HEK293 (cell line): ENCODE results near the gene CDKL5.

Source experiments
- CTCF ChIP-seq: fragments of 450-650 bp; formaldehyde crosslinking; IDR thresholded peaks from 2 replicates; pipeline ENCODE4 v1.5.1; 2016; ENCODE audit warnings: missing biosample characterization, missing genetic modification characterization
- OSR2 ChIP-seq: fragments of 450-650 bp; formaldehyde crosslinking; IDR thresholded peaks from 2 replicates; pipeline ENCODE4 v1.5.1; 2016; ENCODE audit warnings: missing biosample characterization, missing genetic modification characterization
- ZNF239 ChIP-seq: fragments of 450-650 bp; formaldehyde crosslinking; IDR thresholded peaks from 2 replicates; pipeline ENCODE4 v1.5.1; 2016; ENCODE audit warnings: missing biosample characterization, missing genetic modification characterization
- ZNF513 ChIP-seq: fragments of 450-650 bp; IDR thresholded peaks from 2 replicates; pipeline ENCODE4 v1.5.1; 2018; ENCODE audit warnings: missing biosample characterization, missing genetic modification characterization

DNA sequence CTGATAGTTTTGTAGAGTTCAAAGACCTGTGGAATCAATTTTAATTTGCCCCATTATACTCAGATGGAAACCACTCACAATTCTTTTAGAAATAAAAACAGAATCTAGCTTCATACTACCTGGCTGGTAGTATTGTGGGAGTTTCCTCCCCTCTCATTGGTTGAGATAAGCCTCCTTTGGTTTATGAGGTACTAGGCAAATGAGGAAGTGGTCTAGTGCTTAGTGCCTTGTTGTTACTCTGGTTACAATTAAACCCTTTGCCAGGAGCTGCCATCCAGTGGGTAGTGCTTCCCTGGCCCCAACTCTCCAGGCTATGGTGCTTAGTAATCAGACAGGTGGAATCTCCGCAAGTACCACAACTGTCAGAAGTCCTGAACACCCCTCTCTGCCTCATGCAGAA lies 118.3 kb downstream of the CDKL5 start:
- no peak for TF ChIP-seq ZNF239 (tag by site-specific recombination)
- no peak for TF ChIP-seq CTCF (tag by site-specific recombination)
- TF ChIP-seq OSR2 (tag by site-specific recombination) = no peak
- TF ChIP-seq ZNF513 (tag by site-specific recombination) = no peak
